ENCODE results near the gene CCNA2. TPM values are rescaled to one million over a fixed set of nuclear protein-coding genes. Genes with fewer than 3 reads are reported as not detected.

The CCNA2 gene
- total and polyA plus RNA-seq, 4 donors = 1.4 to 8.8 (median 1.8) TPM

DNA sequence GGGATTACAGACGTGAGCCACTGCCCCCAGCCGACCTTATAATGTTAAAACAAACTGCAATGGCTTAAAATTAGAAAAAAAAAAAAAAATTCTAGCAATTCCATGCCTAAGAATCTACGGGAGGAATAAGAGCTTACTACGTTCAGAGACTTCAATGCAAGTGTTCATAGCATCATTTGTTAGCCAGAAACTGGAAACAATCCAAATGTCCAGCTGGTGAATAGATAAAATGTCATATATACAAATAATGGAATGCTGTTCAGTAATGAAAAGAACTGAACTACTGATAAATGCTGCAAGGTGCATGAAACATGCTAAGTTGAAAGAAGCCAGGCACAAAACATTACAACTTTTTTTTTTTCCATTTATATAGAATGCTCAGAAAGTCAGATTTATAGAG, 17.3 kb downstream of the CCNA2 start:
- Histone ChIP-seq H3K27ac (ENCODE audit: low read depth in 1 of 2, low read length in 1 of 2) (no peak overlapping the region), H3K36me3 (ENCODE audit: control insufficient read depth in 4 of 4, insufficient read depth in 4 of 4, low read length in 4 of 4) (peaks cover 15 to 49% (median 25%) of the 10 kb centered on the region in 4 donors), H3K9ac (ENCODE audit: insufficient read depth in 1 of 2, low read length in 2 of 2) (no peak overlapping the region), H3K4me3 (no peak overlapping the region), H3K9me3 (ENCODE audit: control insufficient read depth in 4 of 4, insufficient read depth in 3 of 4, low read length in 3 of 4) (no peaks in the 10 kb centered on the region), H3K27me3 (ENCODE audit: control insufficient read depth in 3 of 3, insufficient read depth in 3 of 3, low read length in 2 of 3) (no peaks in the 10 kb centered on the region), H3K4me1 (ENCODE audit: control insufficient read depth in 5 of 5, insufficient read depth in 5 of 5, low read length in 5 of 5) (peaks cover 0 to 8% (median 0%) of the 10 kb centered on the region in 5 donors)
- peak in 2 of 3 donors; percentile 53 to 59 for DNase-seq
- 84 to 87% methylated on average over 4 of the region's 4 CpGs for WGBS, 2 donors
- no peak for ATAC-seq (ENCODE audit: insufficient read depth, low FRiP score)
- TF ChIP-seq, protein P1, sequence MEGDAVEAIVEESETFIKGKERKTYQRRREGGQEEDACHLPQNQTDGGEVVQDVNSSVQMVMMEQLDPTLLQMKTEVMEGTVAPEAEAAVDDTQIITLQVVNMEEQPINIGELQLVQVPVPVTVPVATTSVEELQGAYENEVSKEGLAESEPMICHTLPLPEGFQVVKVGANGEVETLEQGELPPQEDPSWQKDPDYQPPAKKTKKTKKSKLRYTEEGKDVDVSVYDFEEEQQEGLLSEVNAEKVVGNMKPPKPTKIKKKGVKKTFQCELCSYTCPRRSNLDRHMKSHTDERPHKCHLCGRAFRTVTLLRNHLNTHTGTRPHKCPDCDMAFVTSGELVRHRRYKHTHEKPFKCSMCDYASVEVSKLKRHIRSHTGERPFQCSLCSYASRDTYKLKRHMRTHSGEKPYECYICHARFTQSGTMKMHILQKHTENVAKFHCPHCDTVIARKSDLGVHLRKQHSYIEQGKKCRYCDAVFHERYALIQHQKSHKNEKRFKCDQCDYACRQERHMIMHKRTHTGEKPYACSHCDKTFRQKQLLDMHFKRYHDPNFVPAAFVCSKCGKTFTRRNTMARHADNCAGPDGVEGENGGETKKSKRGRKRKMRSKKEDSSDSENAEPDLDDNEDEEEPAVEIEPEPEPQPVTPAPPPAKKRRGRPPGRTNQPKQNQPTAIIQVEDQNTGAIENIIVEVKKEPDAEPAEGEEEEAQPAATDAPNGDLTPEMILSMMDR (IDR thresholded peaks at IDR 0.05; ENCODE audit: control extremely low read depth, extremely low read depth) = no peak

DNA sequence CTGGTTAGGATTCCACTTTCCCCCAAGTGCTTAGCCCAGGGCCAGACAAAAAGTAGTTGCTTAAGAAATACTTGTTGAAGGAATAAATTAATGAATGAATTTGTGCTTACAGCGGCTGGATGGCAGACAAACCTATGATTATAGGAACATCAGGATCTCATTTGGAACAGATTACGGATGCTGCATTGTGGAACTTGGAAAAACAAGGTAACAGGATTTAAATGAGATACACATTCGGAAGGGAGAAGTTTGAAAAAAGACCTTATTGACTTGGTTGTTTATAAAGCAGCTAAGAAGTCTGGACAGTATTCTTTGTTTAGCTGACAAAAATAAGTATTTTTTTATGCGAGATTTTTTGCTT, 22.0 kb downstream of the CCNA2 start:
- no peaks in the 10 kb centered on the region for H3K9me3 ChIP-seq (ENCODE audit: control insufficient read depth in 4 of 4, insufficient read depth in 3 of 4, low read length in 3 of 4)
- H3K27ac ChIP-seq (ENCODE audit: low read depth in 1 of 2, low read length in 1 of 2) = peak overlapping the region; percentile 37 to 89
- DNase-seq (no peak), ATAC-seq (ENCODE audit: insufficient read depth, low FRiP score) (no peak)
- H3K4me3 ChIP-seq = peak overlapping the region; percentile 97
- H3K9ac ChIP-seq (ENCODE audit: insufficient read depth in 1 of 2, low read length in 2 of 2) = peak overlapping the region; percentile 79 to 96
- H3K36me3 ChIP-seq (ENCODE audit: control insufficient read depth in 4 of 4, insufficient read depth in 4 of 4, low read length in 4 of 4) = peaks cover 6 to 26% (median 13%) of the 10 kb centered on the region in 4 donors
- WGBS, 2 donors = 18% methylated on average over 4 of the region's 4 CpGs
- TF ChIP-seq, protein P1 (IDR thresholded peaks at IDR 0.05; ENCODE audit: control extremely low read depth, extremely low read depth) = no peak
- H3K4me1 ChIP-seq (ENCODE audit: control insufficient read depth in 5 of 5, insufficient read depth in 5 of 5, low read length in 5 of 5) = peaks cover 0 to 13% (median 0%) of the 10 kb centered on the region in 5 donors
- H3K27me3 ChIP-seq (ENCODE audit: control insufficient read depth in 3 of 3, insufficient read depth in 3 of 3, low read length in 2 of 3) = no peaks in the 10 kb centered on the region

DNA sequence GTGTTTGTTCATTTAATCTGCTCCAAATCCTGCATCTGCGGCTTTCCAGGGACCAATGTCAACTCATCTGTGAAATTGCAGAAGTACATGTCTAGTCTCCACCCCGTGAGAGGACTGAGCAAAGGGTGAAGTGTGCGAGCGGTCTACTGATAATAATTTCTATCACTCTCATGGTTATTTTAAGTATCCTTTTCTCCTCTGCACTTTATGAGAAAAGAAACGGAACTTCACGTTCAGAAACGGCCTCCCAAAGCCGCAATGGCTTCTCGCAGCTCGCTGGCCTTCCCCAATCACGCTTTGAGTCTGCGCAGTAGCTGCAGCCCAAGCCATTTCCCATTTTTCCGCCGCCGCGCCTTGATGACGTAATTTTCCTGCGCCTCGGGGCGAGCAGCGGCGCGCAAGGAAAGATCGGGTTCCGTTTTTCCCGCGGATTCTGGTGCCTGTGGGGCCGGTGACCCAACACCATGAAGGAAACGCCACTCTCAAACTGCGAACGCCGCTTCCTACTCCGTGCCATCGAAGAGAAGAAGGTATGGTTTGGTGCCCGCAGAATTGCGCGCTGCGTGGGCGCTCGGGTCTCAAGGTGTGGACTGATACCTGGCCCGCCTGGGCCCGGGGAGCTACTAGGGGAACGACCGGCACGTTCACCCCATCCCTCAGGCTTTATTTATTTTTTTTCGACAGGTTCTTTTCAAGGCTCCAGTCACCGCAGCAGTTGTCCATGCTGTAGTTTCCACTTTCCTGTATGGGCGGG, 22.5 kb downstream of the CCNA2 start, which contains the start of gene EXOSC9:
Gene EXOSC9, plus strand, starts transcription at position 363 of the 754 bp plus-strand sequence. Its CDS starts 102 bp downstream, at position 465.
- Histone ChIP-seq H3K36me3 (ENCODE audit: control insufficient read depth in 4 of 4, insufficient read depth in 4 of 4, low read length in 4 of 4) (peaks cover 6 to 26% (median 13%) of the 10 kb centered on the region in 4 donors), H3K27me3 (ENCODE audit: control insufficient read depth in 3 of 3, insufficient read depth in 3 of 3, low read length in 2 of 3) (no peaks in the 10 kb centered on the region), H3K4me1 (ENCODE audit: control insufficient read depth in 5 of 5, insufficient read depth in 5 of 5, low read length in 5 of 5) (peaks cover 0 to 17% (median 0%) of the 10 kb centered on the region in 5 donors), H3K27ac (ENCODE audit: low read depth in 1 of 2, low read length in 1 of 2) (peak within 1 kb of the TSS; percentile 89 to 94), H3K9ac (ENCODE audit: insufficient read depth in 1 of 2, low read length in 2 of 2) (peak within 1 kb of the TSS; percentile 79 to 96), H3K4me3 (peak within 1 kb of the TSS; percentile 97), H3K9me3 (ENCODE audit: control insufficient read depth in 4 of 4, insufficient read depth in 3 of 4, low read length in 3 of 4) (no peaks in the 10 kb centered on the region)
- TF ChIP-seq, protein P1 (IDR thresholded peaks at IDR 0.05; ENCODE audit: control extremely low read depth, extremely low read depth) = no peak
- 0% methylated on average over 48 of the region's 48 CpGs for WGBS, 2 donors
- DNase-seq (peak; percentile 96 to 98 (median 98)), ATAC-seq (ENCODE audit: insufficient read depth, low FRiP score) (peak; percentile 90)
